ENCODE measurements around the gene COX4I1. TPM values are rescaled to one million over a fixed set of nuclear protein-coding genes. Genes with fewer than 3 reads are reported as not detected.

Gene COX4I1
- total RNA-seq, 1 donor from 2014 or later, result 344 TPM

- Mint-ChIP-seq H3K36me3 (ENCODE audit: low read depth) (peaks cover 26% of the 10 kb centered on the region), H3K4me3 (ENCODE audit: unreplicated experiment) (no peak overlapping the region), H3K9me3 (ENCODE audit: low read depth) (no peaks in the 10 kb centered on the region), H3K27ac (ENCODE audit: unreplicated experiment) (no peak overlapping the region), H3K4me1 (ENCODE audit: low read depth) (peaks cover 10% of the 10 kb centered on the region), H3K27me3 (ENCODE audit: low read depth) (no peaks in the 10 kb centered on the region)
- DNase-seq (ENCODE audit: low spot score), result no peak
- TF ChIP-seq, protein P1, sequence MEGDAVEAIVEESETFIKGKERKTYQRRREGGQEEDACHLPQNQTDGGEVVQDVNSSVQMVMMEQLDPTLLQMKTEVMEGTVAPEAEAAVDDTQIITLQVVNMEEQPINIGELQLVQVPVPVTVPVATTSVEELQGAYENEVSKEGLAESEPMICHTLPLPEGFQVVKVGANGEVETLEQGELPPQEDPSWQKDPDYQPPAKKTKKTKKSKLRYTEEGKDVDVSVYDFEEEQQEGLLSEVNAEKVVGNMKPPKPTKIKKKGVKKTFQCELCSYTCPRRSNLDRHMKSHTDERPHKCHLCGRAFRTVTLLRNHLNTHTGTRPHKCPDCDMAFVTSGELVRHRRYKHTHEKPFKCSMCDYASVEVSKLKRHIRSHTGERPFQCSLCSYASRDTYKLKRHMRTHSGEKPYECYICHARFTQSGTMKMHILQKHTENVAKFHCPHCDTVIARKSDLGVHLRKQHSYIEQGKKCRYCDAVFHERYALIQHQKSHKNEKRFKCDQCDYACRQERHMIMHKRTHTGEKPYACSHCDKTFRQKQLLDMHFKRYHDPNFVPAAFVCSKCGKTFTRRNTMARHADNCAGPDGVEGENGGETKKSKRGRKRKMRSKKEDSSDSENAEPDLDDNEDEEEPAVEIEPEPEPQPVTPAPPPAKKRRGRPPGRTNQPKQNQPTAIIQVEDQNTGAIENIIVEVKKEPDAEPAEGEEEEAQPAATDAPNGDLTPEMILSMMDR (IDR thresholded peaks at IDR 0.05), result no peak
Observed at GRCh38 chr16:85777583-85778310, 21.7 kb upstream of the COX4I1 start.

- no peak overlapping the region for H3K4me3 Mint-ChIP-seq (ENCODE audit: unreplicated experiment)
- no peaks in the 10 kb centered on the region for H3K27me3 Mint-ChIP-seq (ENCODE audit: low read depth)
- H3K36me3 Mint-ChIP-seq (ENCODE audit: low read depth), result peaks cover 26% of the 10 kb centered on the region
- no peak for DNase-seq (ENCODE audit: low spot score)
- H3K9me3 Mint-ChIP-seq (ENCODE audit: low read depth), result no peaks in the 10 kb centered on the region
- H3K27ac Mint-ChIP-seq (ENCODE audit: unreplicated experiment), result peak overlapping the region; percentile 8
- TF ChIP-seq, protein P1 (IDR thresholded peaks at IDR 0.05), result no peak
- peaks cover 10% of the 10 kb centered on the region for H3K4me1 Mint-ChIP-seq (ENCODE audit: low read depth)
Observed at GRCh38 chr16:85778873-85779272, 20.6 kb upstream of the COX4I1 start.

- DNase-seq (ENCODE audit: low spot score), result no peak
- Mint-ChIP-seq H3K27ac (ENCODE audit: unreplicated experiment) (no peak overlapping the region), H3K27me3 (ENCODE audit: low read depth) (no peaks in the 10 kb centered on the region), H3K4me1 (ENCODE audit: low read depth) (peaks cover 10% of the 10 kb centered on the region), H3K36me3 (ENCODE audit: low read depth) (peaks cover 26% of the 10 kb centered on the region), H3K9me3 (ENCODE audit: low read depth) (no peaks in the 10 kb centered on the region), H3K4me3 (ENCODE audit: unreplicated experiment) (no peak overlapping the region)
- TF ChIP-seq, protein P1 (IDR thresholded peaks at IDR 0.05), result no peak
Observed at GRCh38 chr16:85780281-85780680, 19.2 kb upstream of the COX4I1 start.

DNA sequence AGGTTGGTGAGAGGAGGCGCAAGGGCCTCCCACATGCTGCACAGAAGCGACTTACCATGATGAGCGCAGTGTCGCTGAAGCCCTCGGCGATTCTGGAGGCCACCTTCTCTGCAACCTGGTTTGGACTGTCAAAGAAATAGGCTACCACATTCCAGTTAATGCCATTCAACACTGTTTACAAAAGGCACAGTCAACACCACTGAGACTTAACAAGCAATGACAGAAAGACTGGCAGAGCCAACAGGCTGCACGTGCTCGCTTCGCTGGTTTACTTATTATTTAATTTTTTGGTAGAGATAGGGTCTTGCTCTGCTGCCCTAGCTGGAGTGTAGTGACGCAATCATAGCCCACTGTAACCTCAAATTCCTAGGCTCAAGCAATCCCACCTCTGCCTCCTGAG, 18.3 kb upstream of the COX4I1 start:
- Mint-ChIP-seq H3K4me3 (ENCODE audit: unreplicated experiment) (no peak overlapping the region), H3K36me3 (ENCODE audit: low read depth) (peaks cover 29% of the 10 kb centered on the region), H3K9me3 (ENCODE audit: low read depth) (no peaks in the 10 kb centered on the region), H3K27ac (ENCODE audit: unreplicated experiment) (no peak overlapping the region), H3K27me3 (ENCODE audit: low read depth) (no peaks in the 10 kb centered on the region), H3K4me1 (ENCODE audit: low read depth) (peaks cover 10% of the 10 kb centered on the region)
- TF ChIP-seq, protein P1 (IDR thresholded peaks at IDR 0.05), result no peak
- DNase-seq (ENCODE audit: low spot score), result no peak

- TF ChIP-seq, protein P1 (IDR thresholded peaks at IDR 0.05), result no peak
- Mint-ChIP-seq H3K27me3 (ENCODE audit: low read depth) (no peaks in the 10 kb centered on the region), H3K9me3 (ENCODE audit: low read depth) (no peaks in the 10 kb centered on the region), H3K36me3 (ENCODE audit: low read depth) (peaks cover 31% of the 10 kb centered on the region), H3K4me3 (ENCODE audit: unreplicated experiment) (no peak overlapping the region), H3K4me1 (ENCODE audit: low read depth) (peaks cover 10% of the 10 kb centered on the region), H3K27ac (ENCODE audit: unreplicated experiment) (peak overlapping the region; percentile 36)
- DNase-seq (ENCODE audit: low spot score), result no peak
Observed at GRCh38 chr16:85781695-85782370, 17.7 kb upstream of the COX4I1 start.
